Esophagus squamous epithelium (tissue), 5 donors: ENCODE measurements around the gene SPON2. TPM values are rescaled to one million over a fixed set of nuclear protein-coding genes. Genes with fewer than 3 reads are reported as not detected.

ENCODE experiments used
- DNase-seq: peaks from one replicate; lab custom pipeline; 2025; lab: John Stamatoyannopoulos, UW
- H3K27ac ChIP-seq, 4 donors: fragments of 200-600 bp; sonication (generic); one replicate each; pipeline ENCODE4 v1.5.1; 2016 to 2019; ENCODE audit warnings: mild to moderate bottlenecking in 1 of 4
- H3K27me3 ChIP-seq, 4 donors: fragments of 200-600 bp; sonication (generic); 1 replicate in 3 of 4; 2 replicates in 1 of 4; pipeline versions ENCODE4 v1.5.1 to v1.6.0; 2017 to 2021; ENCODE audit warnings: antibody characterized with exemption in 1 of 4
- H3K36me3 ChIP-seq, 3 donors: fragments of 200-600 bp; sonication (generic); one replicate each; pipeline ENCODE4 v1.5.1; 2016 to 2019
- H3K4me1 ChIP-seq, 3 donors: fragments of 200-600 bp; sonication (generic); one replicate each; pipeline ENCODE4 v1.5.1; 2017 to 2019
- H3K4me3 ChIP-seq, 4 donors: fragments of 200-600 bp; sonication (generic); 1 replicate in 3 of 4; 2 replicates in 1 of 4; pipeline ENCODE4 v1.5.1; 2016 to 2019; ENCODE audit warnings: mild to moderate bottlenecking in 2 of 4, moderate library complexity in 1 of 4
- H3K9me3 ChIP-seq, 3 donors: fragments of 200-600 bp; sonication (generic); one replicate each; pipeline ENCODE4 v1.5.1; 2016 to 2019
- CTCF ChIP-seq, 6 experiments: fragments of 450-650 bp in 4 of 6; fragments of 200-600 bp in 2 of 6; sonication (generic) in 2 of 6; IDR thresholded peaks; one replicate each; pipeline ENCODE4 v1.5.1; 2016 to 2019; ENCODE audit warnings: antibody characterized with exemption in 6 of 6, mild to moderate bottlenecking in 4 of 6, moderate library complexity in 4 of 6
- POLR2A ChIP-seq, 4 donors: fragments of 450-650 bp; IDR thresholded peaks; one replicate each; pipeline ENCODE4 v1.6.1; 2017; ENCODE audit warnings: antibody characterized with exemption in 4 of 4, mild to moderate bottlenecking in 4 of 4, moderate library complexity in 3 of 4
- WGBS, 2 donors: methylation state at CpG; one replicate each; pipeline ENCODE4 v1.1.5; 2018; 5-methylcytosine and 5-hydroxymethylcytosine counted together
- intact Hi-C: fragments of 100-400 bp; cut with DNase I; formaldehyde crosslinking; loops from one replicate; pipeline ENCODE4 v1.15.0; 2022
- total RNA-seq, 4 donors: library from RNA; depleted of rRNA; stranded (reverse); fragments of >200 nt; gene quantifications; one replicate each; pipeline ENCODE4 v1.1.0, GENCODE V29; 2016
- donor health status: DM: yes; HTN: yes; CAD: no.

SPON2 gene
- total RNA-seq, 4 donors from 2014 or later = 14.5 to 53.4 (median 21.3) TPM

GRCh38 chr4:1166509-1167243 lies 5.7 kb downstream of the SPON2 start:
- peaks cover 0 to 26% (median 3%) of the 10 kb centered on the region in 4 donors for H3K27me3 ChIP-seq
- H3K4me1 ChIP-seq = peaks cover 24 to 52% (median 25%) of the 10 kb centered on the region in 3 donors
- intact Hi-C loops = loop anchor here (10.0 kb wide), 1 partner anchor 98 kb away; no protein-coding TSS in a partner anchor
- WGBS, 2 donors = 20 to 36% methylated on average over 3 of the region's 24 CpGs
- no peaks in the 10 kb centered on the region for H3K9me3 ChIP-seq
- H3K36me3 ChIP-seq = peaks cover 0 to 27% (median 0%) of the 10 kb centered on the region in 3 donors
- TF ChIP-seq POLR2A (IDR thresholded peaks at IDR 0.05) (no peak), CTCF (IDR thresholded peaks at IDR 0.05) (no peak)
- H3K27ac ChIP-seq = peak overlapping the region in 2 of 4 donors; percentile 74 to 75
- peak overlapping the region; percentile 43 to 76 (median 62) for H3K4me3 ChIP-seq
- no peak for DNase-seq

- no peak for DNase-seq
- peaks cover 11 to 36% (median 20%) of the 10 kb centered on the region in 3 donors for H3K4me1 ChIP-seq
- H3K9me3 ChIP-seq = no peaks in the 10 kb centered on the region
- intact Hi-C loops = loop anchor here (10.0 kb wide), 1 partner anchor 100 kb away; no protein-coding TSS in a partner anchor
- H3K4me3 ChIP-seq = no peak overlapping the region
- no peak overlapping the region for H3K27ac ChIP-seq
- peaks cover 0 to 10% (median 0%) of the 10 kb centered on the region in 4 donors for H3K27me3 ChIP-seq
- WGBS, 2 donors = 93% methylated on average over 3 to 7 of the region's 13 CpGs
- H3K36me3 ChIP-seq = peaks cover 0 to 17% (median 0%) of the 10 kb centered on the region in 3 donors
- TF ChIP-seq POLR2A (IDR thresholded peaks at IDR 0.05) = no peak
Observed at GRCh38 chr4:1164956-1165545, 7.3 kb downstream of the SPON2 start.

GRCh38 chr4:1164444-1164843 lies 7.9 kb downstream of the SPON2 start:
- Histone ChIP-seq H3K4me1 (peaks cover 7 to 29% (median 20%) of the 10 kb centered on the region in 3 donors), H3K36me3 (peaks cover 0 to 11% (median 0%) of the 10 kb centered on the region in 3 donors), H3K4me3 (no peak overlapping the region), H3K27ac (no peak overlapping the region), H3K9me3 (no peaks in the 10 kb centered on the region), H3K27me3 (peaks cover 0 to 4% (median 0%) of the 10 kb centered on the region in 4 donors)
- WGBS, 2 donors = 94 to 100% methylated on average over 2 to 3 of the region's 5 CpGs
- TF ChIP-seq POLR2A (IDR thresholded peaks at IDR 0.05) (no peak), CTCF (IDR thresholded peaks at IDR 0.05) (no peak)
- intact Hi-C loops = loop anchor here (10.0 kb wide), 1 partner anchor 100 kb away; no protein-coding TSS in a partner anchor
- DNase-seq = no peak

GRCh38 chr4:1164040-1164439 lies 8.3 kb downstream of the SPON2 start:
- WGBS, 2 donors = 94 to 100% methylated on average over 4 of the region's 4 CpGs
- Histone ChIP-seq H3K27ac (no peak overlapping the region), H3K4me3 (no peak overlapping the region), H3K36me3 (peaks cover 0 to 7% (median 0%) of the 10 kb centered on the region in 3 donors), H3K9me3 (no peaks in the 10 kb centered on the region), H3K4me1 (peaks cover 6 to 25% (median 20%) of the 10 kb centered on the region in 3 donors), H3K27me3 (peaks cover 0 to 4% (median 0%) of the 10 kb centered on the region in 4 donors)
- no peak for DNase-seq
- TF ChIP-seq CTCF (IDR thresholded peaks at IDR 0.05) (no peak), POLR2A (IDR thresholded peaks at IDR 0.05) (no peak)
- intact Hi-C loops = loop anchor here (10.0 kb wide), 1 partner anchor 101 kb away; no protein-coding TSS in a partner anchor

GRCh38 chr4:1160351-1160750 lies 12.0 kb downstream of the SPON2 start:
- Histone ChIP-seq H3K4me3 (no peak overlapping the region), H3K27ac (no peak overlapping the region), H3K4me1 (no peaks in the 10 kb centered on the region), H3K27me3 (peaks cover 0 to 7% (median 0%) of the 10 kb centered on the region in 4 donors), H3K9me3 (peaks cover 0 to 18% (median 7%) of the 10 kb centered on the region in 3 donors), H3K36me3 (no peaks in the 10 kb centered on the region)
- DNase-seq = no peak
- intact Hi-C loops = loop anchor here (10.0 kb wide), 1 partner anchor 104 kb away; no protein-coding TSS in a partner anchor
- no peak for TF ChIP-seq POLR2A (IDR thresholded peaks at IDR 0.05)
- TF ChIP-seq CTCF (IDR thresholded peaks at IDR 0.05) = no peak
- 52 to 74% methylated on average over 1 of the region's 1 CpG for WGBS, 2 donors
